GM18508 (cell line): ENCODE results near the gene ITGB4.

Experiments used
- ATAC-seq: cut with Tn5 transposase; IDR thresholded peaks from one replicate; pipeline ENCODE4 v1.9.1; 2021; ENCODE audit warnings: moderate number of reproducible peaks; ENCODE audit not compliant: insufficient read depth, unreplicated experiment

Gene ITGB4

DNA sequence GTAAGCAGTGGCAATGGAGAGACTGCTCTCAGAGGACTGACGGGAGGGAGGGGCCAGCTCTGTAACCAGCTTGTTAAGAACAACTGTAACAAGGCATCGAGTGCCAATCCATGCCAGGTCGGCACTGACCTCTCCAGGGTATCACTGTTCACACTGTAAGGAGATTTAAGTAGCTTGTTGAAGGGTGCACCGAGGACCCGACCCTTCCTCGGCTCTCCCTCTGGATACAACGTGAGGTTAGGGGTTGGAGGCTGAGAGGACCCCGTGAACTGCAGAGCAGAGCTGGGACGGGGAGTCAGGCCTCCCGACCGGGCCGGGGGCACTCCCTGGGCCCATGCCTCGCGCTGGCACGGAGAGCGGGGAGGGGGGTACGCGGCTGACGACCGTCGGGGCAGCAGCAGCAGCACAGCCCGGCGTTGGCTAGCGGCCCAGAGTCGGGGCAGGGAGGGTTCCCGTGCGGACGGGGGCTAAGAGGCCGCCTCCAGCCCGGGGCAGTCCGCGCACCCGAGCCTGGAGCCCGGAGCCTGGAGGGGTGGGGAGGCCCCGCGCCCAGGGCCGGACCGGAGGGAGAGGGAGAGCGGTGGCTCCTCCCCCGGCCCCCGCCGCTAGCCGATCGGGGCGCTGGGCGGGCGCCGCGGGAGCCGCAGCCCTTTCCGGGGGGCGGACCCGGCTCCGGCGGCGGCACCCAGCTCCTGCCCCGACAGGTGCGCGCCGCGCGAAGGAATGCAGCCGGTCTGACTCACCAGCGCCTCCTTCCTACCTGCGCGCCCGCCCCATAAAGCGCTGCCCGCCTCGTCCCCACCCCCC lies at the start of gene ITGB4:
Gene ITGB4 (plus strand): TSS at position 804 of the 807 bp plus-strand sequence. CDS start 3,245 bp downstream, outside the sequence.
- ATAC-seq, result no peak

DNA sequence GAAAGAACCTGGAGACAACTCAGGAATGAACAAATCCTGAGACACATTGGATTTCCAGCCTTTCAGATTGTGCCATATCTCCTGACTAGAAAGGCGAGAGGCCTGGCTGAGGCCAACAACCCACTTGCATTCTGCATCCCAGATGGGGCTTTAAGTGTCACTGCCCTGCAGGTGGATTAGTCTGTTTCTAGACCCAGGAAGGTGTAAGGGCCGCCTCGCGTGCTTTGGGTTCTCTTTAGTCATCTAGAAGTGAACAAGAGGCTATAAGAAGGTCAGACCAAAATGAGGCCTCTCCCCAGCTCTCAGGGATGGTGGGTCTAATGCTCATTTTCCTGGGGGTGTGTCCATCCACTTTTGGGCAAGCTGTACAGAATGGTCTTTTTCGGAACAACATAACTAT lies 49.2 kb upstream of the ITGB4 start:
- no peak for ATAC-seq

DNA sequence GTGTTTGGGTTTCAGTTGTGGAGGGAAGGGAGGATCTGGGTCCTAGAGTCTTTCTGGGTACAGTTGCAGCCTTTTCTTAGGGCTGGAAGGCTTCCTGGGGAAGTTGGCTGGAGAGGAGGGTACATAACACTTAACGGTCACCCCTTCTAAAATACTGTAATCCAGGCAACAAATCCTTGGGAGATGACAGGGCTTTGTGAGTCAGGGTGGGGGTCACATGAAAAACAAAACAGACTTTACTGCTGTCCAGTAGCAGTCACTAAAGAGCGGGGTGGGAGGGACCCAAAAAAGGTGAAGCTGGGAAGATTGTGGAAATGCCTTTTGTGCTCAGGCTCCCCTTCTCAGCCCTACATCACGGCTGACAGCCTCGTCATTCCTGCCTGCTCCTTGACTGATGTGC lies 47.8 kb upstream of the ITGB4 start:
- no peak for ATAC-seq

GRCh38 chr17:75676461-75676860 lies 44.8 kb upstream of the ITGB4 start:
- ATAC-seq, result no peak

DNA sequence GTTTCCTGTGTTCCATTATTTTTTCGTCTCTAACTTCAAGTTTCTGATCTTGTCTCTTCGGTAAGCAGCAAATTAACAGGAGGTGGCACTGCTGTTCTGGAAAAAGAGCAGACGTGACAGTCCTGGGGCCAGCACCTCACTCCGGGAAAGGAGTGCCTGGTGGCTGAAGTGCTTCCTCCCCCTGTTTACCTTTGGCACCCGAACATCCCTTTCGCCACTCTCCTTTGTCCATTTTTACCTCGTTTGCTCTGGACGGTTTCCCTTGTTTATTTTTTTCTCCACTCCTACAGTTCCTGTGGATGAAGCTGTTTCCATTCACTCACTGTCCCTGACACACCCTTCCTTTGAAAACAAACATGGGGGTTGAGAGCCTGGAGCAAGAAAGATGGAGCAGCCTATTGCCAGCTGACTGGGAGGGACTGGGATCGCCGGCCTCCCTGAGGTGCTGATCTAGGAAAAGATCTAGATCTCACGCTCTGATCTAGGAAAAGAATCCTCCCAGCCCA lies 41.5 kb upstream of the ITGB4 start:
- no peak for ATAC-seq

- no peak for ATAC-seq
These were observed 40.8 kb upstream of the ITGB4 start for GRCh38 chr17:75680431-75680830.

DNA sequence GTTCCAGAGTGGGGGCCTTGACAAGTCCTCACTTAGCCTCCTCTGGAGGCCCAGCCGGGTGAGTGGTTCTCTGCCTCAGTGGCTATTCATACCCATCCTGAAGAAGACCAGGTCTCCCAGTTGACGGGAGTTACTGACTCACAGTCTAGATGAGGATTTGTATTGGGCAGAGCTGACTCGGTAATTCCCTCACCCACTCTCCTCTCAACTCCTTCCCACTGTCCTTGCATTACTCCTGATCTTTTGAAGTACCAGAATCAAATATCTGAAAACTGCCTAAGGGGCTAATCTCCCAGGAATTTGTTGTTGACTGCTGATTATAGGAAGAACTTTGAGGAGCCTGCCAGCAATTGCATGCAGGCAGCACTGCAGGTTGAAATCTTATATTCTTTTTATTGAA lies 40.0 kb upstream of the ITGB4 start:
- no peak for ATAC-seq

- no peak for ATAC-seq
These were observed 37.7 kb upstream of the ITGB4 start for GRCh38 chr17:75683583-75683982.

GRCh38 chr17:75684249-75684648 lies 37.0 kb upstream of the ITGB4 start:
- ATAC-seq, result no peak

DNA sequence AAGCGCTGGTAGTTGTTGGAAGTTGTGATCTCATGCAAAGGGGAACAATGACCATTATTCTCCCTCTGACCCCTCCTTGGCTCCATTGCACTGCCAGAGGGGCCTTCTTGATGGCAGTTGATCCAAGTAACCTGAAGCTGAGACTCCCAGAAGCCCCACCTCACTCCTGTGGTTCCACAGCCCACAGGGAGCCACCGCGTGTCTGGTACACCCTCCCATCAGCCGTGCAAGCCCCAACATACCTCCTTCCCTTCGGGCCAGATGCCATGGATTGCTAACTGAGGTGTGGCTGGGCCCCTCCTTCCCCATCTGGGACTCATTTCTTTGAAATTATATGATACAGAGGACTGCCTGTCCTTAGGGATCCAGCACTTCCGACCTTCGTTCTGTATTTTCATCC lies 36.3 kb upstream of the ITGB4 start:
- no peak for ATAC-seq

DNA sequence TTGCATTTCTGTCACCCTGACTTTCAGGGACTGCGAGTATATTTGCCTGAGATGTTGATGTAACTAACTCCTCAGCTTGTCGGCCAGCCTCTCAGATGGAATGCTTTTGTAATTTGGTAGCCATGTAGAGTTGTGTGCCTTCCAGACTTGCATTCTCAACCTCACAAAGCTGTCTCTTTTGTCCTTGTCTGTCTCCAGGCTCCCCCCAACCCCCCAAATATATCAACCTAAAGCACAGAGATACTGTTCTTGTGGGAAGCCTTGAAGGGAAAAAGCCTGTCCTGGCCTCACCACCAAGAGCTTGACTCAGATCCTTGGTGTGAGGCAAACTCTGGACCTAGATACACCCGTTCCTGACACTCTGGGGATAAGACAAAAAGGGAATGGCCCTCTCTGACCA lies 35.8 kb upstream of the ITGB4 start:
- ATAC-seq, result no peak

GRCh38 chr17:75688209-75688825 lies 32.9 kb upstream of the ITGB4 start:
- no peak for ATAC-seq

DNA sequence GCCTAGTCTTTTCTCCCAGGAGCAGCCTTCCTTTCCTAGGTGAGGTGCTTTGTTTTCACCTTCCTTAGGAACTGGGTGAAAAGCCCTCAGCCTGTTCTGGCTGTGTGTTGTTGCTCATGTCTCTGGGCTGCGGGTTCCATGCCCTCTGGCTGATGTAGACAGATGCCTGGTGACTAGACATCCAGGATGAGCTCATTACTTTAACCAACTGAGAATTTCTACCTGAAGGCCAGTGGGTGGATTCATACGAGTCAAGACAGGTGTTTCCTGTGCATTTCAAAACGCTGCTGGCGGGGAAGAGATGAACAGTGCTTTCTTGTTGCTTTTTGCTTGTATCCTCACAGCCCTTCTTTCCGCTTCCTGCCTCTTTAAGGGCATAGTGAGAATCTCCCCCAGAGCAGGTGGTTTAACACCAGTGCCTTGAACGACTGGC lies 31.8 kb upstream of the ITGB4 start:
- ATAC-seq, result no peak

GRCh38 chr17:75691371-75691791 lies 29.9 kb upstream of the ITGB4 start:
- ATAC-seq, result no peak

- no peak for ATAC-seq
These were observed 29.2 kb upstream of the ITGB4 start for GRCh38 chr17:75691801-75692626.

GRCh38 chr17:75692976-75693375 lies 28.3 kb upstream of the ITGB4 start:
- ATAC-seq, result no peak

- ATAC-seq, result no peak
These were observed 27.5 kb upstream of the ITGB4 start for GRCh38 chr17:75693500-75694481.

DNA sequence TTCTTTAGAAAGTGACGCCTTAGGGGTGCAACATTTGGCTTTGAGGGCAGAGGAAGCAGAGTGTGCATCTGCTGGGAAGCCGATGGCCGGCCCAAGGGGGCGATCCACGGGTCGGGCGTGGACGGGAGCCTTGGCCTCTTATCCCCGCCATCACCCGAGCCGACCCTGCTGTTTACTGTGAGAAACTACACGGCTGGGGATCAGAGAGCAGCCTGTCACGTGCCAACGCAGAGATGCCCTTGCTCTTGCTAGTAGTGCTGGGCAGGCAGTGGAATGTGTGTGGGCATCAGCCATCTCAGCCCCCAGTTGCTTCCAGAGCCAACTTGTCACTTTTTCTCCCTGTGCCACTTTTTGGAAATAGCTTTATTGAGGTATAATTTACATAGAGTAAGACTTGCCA lies 26.7 kb upstream of the ITGB4 start:
- ATAC-seq, result no peak

- ATAC-seq, result no peak
These were observed 26.0 kb upstream of the ITGB4 start for GRCh38 chr17:75695141-75695829.
